Endothelial cell of umbilical vein (primary cell): Measurements from ENCODE around the gene GDI1.

Experiments
- CTCF ChIP-seq, 2 donors: IDR thresholded peaks; 1 replicate in 1 of 2; 2 replicates in 1 of 2; pipeline ENCODE4 v1.5.1; 2011; ENCODE audit warnings: low read length in 2 of 2, mild to moderate bottlenecking in 2 of 2, moderate library complexity in 2 of 2, control low read depth in 1 of 2, inconsistent platforms in 1 of 2, low read depth in 1 of 2; ENCODE audit not compliant: insufficient read depth in 1 of 2; ENCODE audit errors: extremely low read depth in 1 of 2
- EZH2 ChIP-seq: IDR thresholded peaks from 2 replicates; pipeline ENCODE4 v1.6.1; 2012; ENCODE audit warnings: borderline replicate concordance, low read depth, mild to moderate bottlenecking, moderate library complexity, low read length, inconsistent platforms; ENCODE audit not compliant: severe bottlenecking
- POLR2AphosphoS5 ChIP-seq: IDR thresholded peaks from 2 replicates; pipeline ENCODE4 v1.6.1; 2012; ENCODE audit warnings: low read depth, mild to moderate bottlenecking, control low read depth, low read length, moderate library complexity; ENCODE audit not compliant: insufficient read depth

GRCh38 chrX:154487518-154488290 lies 50.8 kb downstream of the GDI1 start:
- TF ChIP-seq EZH2 (no peak), CTCF (IDR thresholded peaks at IDR 0.05; ENCODE audit: extremely low read depth in 1 of 2, insufficient read depth in 1 of 2, low read depth in 1 of 2, low read length in 2 of 2) (no peak), POLR2AphosphoS5 (no peak)
